HG03442 (cell line): ENCODE measurements around the gene CDH4.

ENCODE experiments used
- ATAC-seq: cut with Tn5 transposase; IDR thresholded peaks from one replicate; pipeline ENCODE4 v1.9.1; 2021; ENCODE audit warnings: mild to moderate bottlenecking, moderate library complexity; ENCODE audit not compliant: unreplicated experiment

The CDH4 gene

GRCh38 chr20:61895016-61895415 lies 643.0 kb downstream of the CDH4 start:
- ATAC-seq, result no peak

GRCh38 chr20:61895686-61896057 lies 643.6 kb downstream of the CDH4 start:
- ATAC-seq, result no peak

GRCh38 chr20:61896058-61896961 lies 644.2 kb downstream of the CDH4 start:
- peak; percentile 64 for ATAC-seq

GRCh38 chr20:61897401-61898295 lies 645.6 kb downstream of the CDH4 start:
- ATAC-seq, result no peak

- no peak for ATAC-seq
These were observed 646.3 kb downstream of the CDH4 start for GRCh38 chr20:61898405-61898804.

GRCh38 chr20:61900011-61900944 lies 648.2 kb downstream of the CDH4 start:
- ATAC-seq, result no peak

- no peak for ATAC-seq
These were observed 648.9 kb downstream of the CDH4 start for GRCh38 chr20:61900945-61901293.

- no peak for ATAC-seq
These were observed 649.5 kb downstream of the CDH4 start for GRCh38 chr20:61901392-61902220.

GRCh38 chr20:61902221-61902869 lies 650.3 kb downstream of the CDH4 start:
- ATAC-seq, result no peak

GRCh38 chr20:61903575-61904340 lies 651.7 kb downstream of the CDH4 start:
- ATAC-seq, result no peak

- ATAC-seq, result no peak
These were observed 652.4 kb downstream of the CDH4 start for GRCh38 chr20:61904456-61904855.

GRCh38 chr20:61905781-61906523 lies 653.9 kb downstream of the CDH4 start:
- ATAC-seq, result no peak

GRCh38 chr20:61907081-61907891 lies 655.2 kb downstream of the CDH4 start:
- ATAC-seq, result no peak

- ATAC-seq, result no peak
These were observed 656.3 kb downstream of the CDH4 start for GRCh38 chr20:61908057-61909026.

GRCh38 chr20:61909028-61909427 lies 657.0 kb downstream of the CDH4 start:
- no peak for ATAC-seq

- ATAC-seq, result no peak
These were observed 657.8 kb downstream of the CDH4 start for GRCh38 chr20:61909821-61910220.
